CD8-positive, alpha-beta memory T cell (primary cell): ENCODE results near the gene HCN2. TPM values are rescaled to one million over a fixed set of nuclear protein-coding genes. Genes with fewer than 3 reads are reported as not detected.
"Not testable (repeated sequence)": the region's sequence is repeated elsewhere in the genome, so short reads cannot be mapped to it uniquely, and the experiment has no call there.

Experiments
- CTCF ChIA-PET: fragments of 350-600 bp; sonication (Branson Sonifier 250); formaldehyde crosslinking; loops from one replicate; lab custom pipeline; 2021; ENCODE audit warnings: antibody characterized with exemption; lab: Charles Lee
- POLR2A ChIA-PET: fragments of 350-600 bp; sonication (Branson Sonifier 250); formaldehyde crosslinking; loops from one replicate; lab custom pipeline; 2021; ENCODE audit warnings: antibody characterized with exemption; lab: Charles Lee
- DNase-seq, 5 donors: peaks; one replicate each; pipeline versions ENCODE4 v3.0.0 to v3.0.0-alpha.2; 2020 to 2022; ENCODE audit warnings: mixed read lengths in 1 of 5
- H3K27ac ChIP-seq: one replicate; pipeline ENCODE4 v1.7.0; 2013; ENCODE audit warnings: low read depth, mild to moderate bottlenecking, low read length, moderate library complexity
- H3K27me3 ChIP-seq: 2 replicates; pipeline ENCODE4 v1.7.0; 2013; ENCODE audit warnings: low read length, mild to moderate bottlenecking; ENCODE audit not compliant: insufficient read depth, poor library complexity, severe bottlenecking
- H3K36me3 ChIP-seq: 2 replicates; pipeline ENCODE4 v1.7.0; 2013; ENCODE audit warnings: mild to moderate bottlenecking, low read length, moderate library complexity; ENCODE audit not compliant: insufficient read depth
- H3K4me1 ChIP-seq: 2 replicates; pipeline ENCODE4 v1.7.0; 2013; ENCODE audit warnings: mild to moderate bottlenecking, low read length, moderate library complexity; ENCODE audit not compliant: insufficient read depth
- H3K4me3 ChIP-seq: 2 replicates; pipeline ENCODE4 v1.7.0; 2013; ENCODE audit warnings: mild to moderate bottlenecking, low read length
- H3K9me3 ChIP-seq: 2 replicates; pipeline ENCODE4 v1.7.0; 2013; ENCODE audit warnings: mild to moderate bottlenecking, low read length
- H3K27ac Mint-ChIP-seq, 8 donors: one replicate each; pipeline ENCODE4 v1.8.0; 2020 to 2021; ENCODE audit warnings: mixed read lengths in 8 of 8, mild to moderate bottlenecking in 6 of 8, inconsistent platforms in 3 of 8, moderate library complexity in 3 of 8
- H3K27me3 Mint-ChIP-seq, 2 donors: one replicate each; pipeline ENCODE4 v1.8.0; 2020 to 2021; ENCODE audit warnings: mixed read lengths in 2 of 2, mild to moderate bottlenecking in 1 of 2, moderate library complexity in 1 of 2
- H3K36me3 Mint-ChIP-seq, 3 donors: one replicate each; pipeline ENCODE4 v1.8.0; 2020 to 2021; ENCODE audit warnings: mixed read lengths in 3 of 3, inconsistent platforms in 1 of 3, mild to moderate bottlenecking in 1 of 3
- H3K4me1 Mint-ChIP-seq, 3 donors: one replicate each; pipeline ENCODE4 v1.8.0; 2020 to 2021; ENCODE audit warnings: mixed read lengths in 3 of 3, inconsistent platforms in 1 of 3, mild to moderate bottlenecking in 1 of 3
- H3K4me3 Mint-ChIP-seq, 7 donors: one replicate each; pipeline ENCODE4 v1.8.0; 2020 to 2021; ENCODE audit warnings: mixed read lengths in 7 of 7, mild to moderate bottlenecking in 6 of 7, moderate library complexity in 4 of 7, inconsistent platforms in 2 of 7
- H3K9me3 Mint-ChIP-seq, 5 donors: one replicate each; pipeline ENCODE4 v1.8.0; 2020 to 2022; ENCODE audit warnings: mixed read lengths in 5 of 5, mild to moderate bottlenecking in 3 of 5, moderate library complexity in 2 of 5, inconsistent platforms in 1 of 5
- polyA plus RNA-seq: library from polyadenylated mRNA; unstranded; fragments of 300-500 nt; fragmentation: Illumina TruSeq; gene quantifications from one replicate; pipeline ENCODE4 v1.2.3, GENCODE V29; 2021
- total RNA-seq, 2 experiments: library from RNA; stranded (reverse); gene quantifications; one replicate each; pipeline ENCODE4 v1.2.3, GENCODE V29; 2021

Gene HCN2
- total and polyA plus RNA-seq, 3 experiments from 2014 or later = 0.42 to 0.48 TPM; not detected in 1

GRCh38 chr19:584240-585001, 5.3 kb upstream of the HCN2 start:
- H3K36me3 Mint-ChIP-seq = peaks cover 0 to 25% (median 1%) of the 10 kb centered on the region in 3 donors
- no peak overlapping the region for H3K27ac Mint-ChIP-seq
- peaks cover 6 to 12% of the 10 kb centered on the region in 2 donors for H3K27me3 Mint-ChIP-seq
- DNase-seq = peak; percentile 58 to 70 (median 59)
- H3K27ac ChIP-seq = no peak overlapping the region
- POLR2A ChIA-PET = interaction anchor here (0.7 kb wide), 1 partner anchor 75 kb away, joined by 5 read pairs; no protein-coding TSS in a partner anchor
- no peaks in the 10 kb centered on the region for H3K36me3 ChIP-seq
- no peaks in the 10 kb centered on the region for H3K9me3 ChIP-seq
- CTCF ChIA-PET = interaction anchor here (0.7 to 2.8 kb wide), 12 partner anchors 9 to 154 kb away, joined by 3 to 13 read pairs (median 4); partner anchors contain the start of genes CDC34 and GZMM
- H3K27me3 ChIP-seq = peaks cover 12% of the 10 kb centered on the region
- H3K4me1 Mint-ChIP-seq = peaks cover 4 to 13% (median 6%) of the 10 kb centered on the region in 3 donors
- no peak overlapping the region for H3K4me3 Mint-ChIP-seq
- no peaks in the 10 kb centered on the region for H3K9me3 Mint-ChIP-seq
- peaks cover 16% of the 10 kb centered on the region for H3K4me1 ChIP-seq
- H3K4me3 ChIP-seq = no peak overlapping the region

GRCh38 chr19:585146-585545, 4.5 kb upstream of the HCN2 start:
- Mint-ChIP-seq H3K27me3 (peaks cover 6 to 12% of the 10 kb centered on the region in 2 donors), H3K36me3 (peaks cover 0 to 18% (median 1%) of the 10 kb centered on the region in 3 donors), H3K4me1 (peaks cover 4 to 13% (median 6%) of the 10 kb centered on the region in 3 donors)
- peaks cover 12% of the 10 kb centered on the region for H3K27me3 ChIP-seq
- H3K36me3 ChIP-seq, H3K27ac Mint-ChIP-seq, H3K9me3 ChIP-seq, H3K27ac ChIP-seq, H3K4me3 ChIP-seq, DNase-seq, H3K4me3 Mint-ChIP-seq, H3K9me3 Mint-ChIP-seq, POLR2A ChIA-PET: not testable (repeated sequence)
- H3K4me1 ChIP-seq = peaks cover 16% of the 10 kb centered on the region
- CTCF ChIA-PET = interaction anchor here (1.2 to 2.8 kb wide), 8 partner anchors 10 to 153 kb away, joined by 3 to 13 read pairs (median 6); partner anchors contain the start of gene GZMM

DNA sequence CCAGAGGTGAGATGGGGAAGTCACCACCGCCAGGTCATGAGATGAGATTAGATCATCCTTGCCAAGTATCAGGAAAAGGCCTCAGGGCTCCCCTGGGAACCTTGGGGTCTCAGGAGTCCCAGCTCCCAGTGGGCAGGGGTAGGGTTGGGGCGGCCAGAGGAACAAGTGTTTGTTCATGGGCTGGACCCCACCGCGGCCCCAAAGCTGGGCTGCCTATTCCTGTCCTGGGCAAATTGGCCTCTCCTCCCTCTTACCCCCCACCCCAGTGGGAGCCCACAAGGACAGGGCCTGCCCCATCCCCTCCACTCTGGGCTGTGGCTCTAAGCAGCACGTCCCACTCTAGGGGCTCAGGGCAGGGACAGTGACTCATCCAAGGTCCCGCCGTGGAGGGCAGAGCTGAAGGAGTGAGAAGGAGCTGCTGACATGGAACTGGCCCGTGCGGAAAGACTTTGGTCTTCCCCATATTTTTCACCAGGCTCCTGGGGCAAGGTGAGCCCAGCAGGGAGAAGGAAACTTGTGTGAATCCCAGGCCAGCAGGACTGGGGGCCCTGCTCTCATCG, 4.0 kb upstream of the HCN2 start:
- Mint-ChIP-seq H3K4me1 (peaks cover 4 to 13% (median 6%) of the 10 kb centered on the region in 3 donors), H3K27ac (no peak overlapping the region), H3K27me3 (peaks cover 6 to 12% of the 10 kb centered on the region in 2 donors), H3K9me3 (no peaks in the 10 kb centered on the region), H3K36me3 (peaks cover 0 to 15% (median 1%) of the 10 kb centered on the region in 3 donors), H3K4me3 (no peak overlapping the region)
- ChIA-PET POLR2A (no interaction called here), CTCF (interaction anchor here (0.8 to 2.8 kb wide), 5 partner anchors 10 to 153 kb away, joined by 3 to 11 read pairs (median 6); no protein-coding TSS in a partner anchor)
- Histone ChIP-seq H3K4me1 (peaks cover 16% of the 10 kb centered on the region), H3K36me3 (no peaks in the 10 kb centered on the region), H3K4me3 (no peak overlapping the region), H3K27ac (no peak overlapping the region), H3K9me3 (no peaks in the 10 kb centered on the region), H3K27me3 (peaks cover 12% of the 10 kb centered on the region)
- DNase-seq = no peak

DNA sequence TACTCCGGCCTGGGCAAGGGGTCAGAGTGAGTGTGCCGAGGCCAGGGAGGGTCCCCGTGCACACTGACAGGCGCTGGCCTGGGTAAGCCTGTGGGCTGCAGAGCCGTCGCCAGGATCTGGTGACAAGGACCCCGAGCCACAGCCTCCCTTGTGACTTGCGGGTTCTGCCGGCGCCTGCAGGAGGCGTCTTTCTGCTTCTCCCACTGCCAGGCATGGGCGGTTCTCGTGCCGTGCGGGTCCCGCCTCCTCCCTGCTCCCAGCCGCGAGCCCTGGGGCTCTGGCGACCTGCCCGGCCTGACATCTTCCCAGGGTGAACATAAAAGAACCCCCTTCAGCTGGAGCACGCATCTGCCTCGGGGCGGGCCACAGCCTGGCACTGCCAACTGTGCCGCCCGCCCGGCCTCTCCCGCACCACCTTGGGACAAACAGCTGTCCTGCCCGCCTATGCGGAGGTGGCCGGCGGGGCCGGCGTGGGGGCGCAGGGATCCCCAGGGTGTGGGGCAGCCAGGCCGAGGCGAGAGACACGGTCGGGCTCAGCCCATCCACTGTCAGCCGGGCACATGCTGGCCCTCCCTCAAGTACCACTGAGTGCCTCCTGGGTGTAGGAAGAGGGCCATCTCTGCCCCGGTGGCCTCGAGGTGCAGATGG, 1.5 kb upstream of the HCN2 start:
- H3K27ac ChIP-seq = no peak overlapping the region
- Mint-ChIP-seq H3K4me1 (peaks cover 4 to 17% (median 6%) of the 10 kb centered on the region in 3 donors), H3K27me3 (peaks cover 9 to 24% of the 10 kb centered on the region in 2 donors), H3K27ac (peak overlapping the region in 1 of 8 donors; percentile 14), H3K36me3 (peaks cover 0 to 4% (median 1%) of the 10 kb centered on the region in 3 donors), H3K9me3 (no peaks in the 10 kb centered on the region), H3K4me3 (peak overlapping the region in 6 of 7 donors; percentile 19 to 54 (median 29))
- H3K4me1 ChIP-seq = peaks cover 16% of the 10 kb centered on the region
- ChIA-PET CTCF (interaction anchor here (1.4 kb wide), 1 partner anchor 146 kb away, joined by 3 read pairs; no protein-coding TSS in a partner anchor), POLR2A (no interaction called here)
- peak; percentile 49 to 72 (median 58) for DNase-seq
- H3K27me3 ChIP-seq = peaks cover 20% of the 10 kb centered on the region
- no peaks in the 10 kb centered on the region for H3K9me3 ChIP-seq
- no peaks in the 10 kb centered on the region for H3K36me3 ChIP-seq
- H3K4me3 ChIP-seq = no peak overlapping the region

DNA sequence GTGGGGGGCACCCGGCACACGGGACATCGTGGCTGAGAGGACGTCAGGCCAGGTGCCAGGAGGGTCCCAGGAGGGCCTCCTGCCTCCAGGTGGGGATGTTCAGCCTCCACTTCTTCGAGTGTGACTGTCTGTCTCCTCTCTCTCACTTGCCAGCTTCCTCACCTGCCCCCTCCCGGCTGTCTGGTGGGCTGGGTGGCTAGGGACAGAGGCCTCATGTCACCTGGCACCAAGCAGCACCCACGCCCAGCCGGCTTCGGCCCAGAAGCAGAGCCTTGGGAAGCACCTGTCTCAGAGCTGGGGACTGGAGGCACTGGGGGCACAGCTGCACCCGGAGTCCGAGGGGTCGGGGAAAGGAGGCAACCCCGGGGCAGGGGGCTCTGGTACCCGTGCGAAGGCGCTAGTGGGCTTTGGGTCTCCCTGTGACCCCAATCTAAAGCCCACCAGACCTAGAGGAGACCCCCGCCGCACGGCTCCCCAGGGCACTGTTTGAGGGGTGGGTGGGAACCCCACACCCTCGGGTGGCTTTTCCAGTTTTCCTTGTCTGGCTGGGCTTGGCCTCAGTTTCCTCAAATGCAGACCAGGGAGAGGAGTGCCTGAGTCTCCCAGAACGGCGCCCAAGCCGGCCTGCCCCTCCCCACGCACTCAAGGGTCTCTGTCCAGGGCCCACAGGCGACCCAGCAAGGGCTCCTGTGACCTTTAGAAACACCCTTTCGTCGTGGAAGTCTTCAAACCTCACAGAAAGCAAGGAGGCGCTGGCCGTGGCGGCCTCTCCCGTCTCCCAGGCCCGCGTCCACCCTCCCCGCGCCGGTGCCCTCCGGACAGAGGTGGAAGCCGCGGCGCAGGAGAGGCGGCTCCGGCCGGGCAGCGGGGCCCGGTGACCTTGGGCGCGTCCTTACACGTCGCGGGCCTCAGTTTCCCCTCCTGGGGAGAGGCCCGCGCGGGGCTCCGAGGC, 664 bp upstream of the HCN2 start:
- POLR2A ChIA-PET = interaction anchor here (0.8 kb wide), 1 partner anchor 71 kb away, joined by 3 read pairs; no protein-coding TSS in a partner anchor
- no peaks in the 10 kb centered on the region for H3K36me3 Mint-ChIP-seq
- peaks cover 4 to 17% (median 6%) of the 10 kb centered on the region in 3 donors for H3K4me1 Mint-ChIP-seq
- no peaks in the 10 kb centered on the region for H3K9me3 Mint-ChIP-seq
- peaks cover 20% of the 10 kb centered on the region for H3K27me3 ChIP-seq
- H3K4me3 Mint-ChIP-seq = peak overlapping the region in 6 of 7 donors; percentile 26 to 86 (median 58)
- H3K9me3 ChIP-seq = no peaks in the 10 kb centered on the region
- H3K27me3 Mint-ChIP-seq = peaks cover 12 to 29% of the 10 kb centered on the region in 2 donors
- H3K27ac Mint-ChIP-seq = no peak overlapping the region
- CTCF ChIA-PET = interaction anchor here (1.4 kb wide), 1 partner anchor 145 kb away, joined by 3 read pairs; no protein-coding TSS in a partner anchor
- no peak overlapping the region for H3K4me3 ChIP-seq
- peak in 1 of 5 donors; percentile 28 for DNase-seq
- H3K27ac ChIP-seq = no peak overlapping the region
- peaks cover 16% of the 10 kb centered on the region for H3K4me1 ChIP-seq
- no peaks in the 10 kb centered on the region for H3K36me3 ChIP-seq

GRCh38 chr19:590396-590745, 690 bp downstream of the HCN2 start:
- Histone ChIP-seq H3K27ac (no peak overlapping the region), H3K4me3 (no peak overlapping the region), H3K9me3 (no peaks in the 10 kb centered on the region), H3K4me1 (peaks cover 16% of the 10 kb centered on the region), H3K27me3 (peaks cover 20% of the 10 kb centered on the region), H3K36me3 (no peaks in the 10 kb centered on the region)
- Mint-ChIP-seq H3K27me3 (peaks cover 12 to 29% of the 10 kb centered on the region in 2 donors), H3K4me3 (peak overlapping the region in 2 of 7 donors; percentile 44 to 47), H3K27ac (no peak overlapping the region), H3K4me1 (peaks cover 4 to 17% (median 5%) of the 10 kb centered on the region in 3 donors), H3K9me3 (no peaks in the 10 kb centered on the region), H3K36me3 (no peaks in the 10 kb centered on the region)
- CTCF ChIA-PET = no interaction called here
- DNase-seq = peak in 2 of 5 donors; percentile 13 to 39
- POLR2A ChIA-PET = interaction anchor here (0.8 kb wide), 1 partner anchor 70 kb away, joined by 3 read pairs; no protein-coding TSS in a partner anchor

GRCh38 chr19:590750-591098, 1.0 kb downstream of the HCN2 start:
- Histone ChIP-seq H3K27ac (no peak overlapping the region), H3K9me3 (no peaks in the 10 kb centered on the region), H3K4me1 (peaks cover 16% of the 10 kb centered on the region), H3K4me3 (no peak overlapping the region), H3K27me3 (peaks cover 20% of the 10 kb centered on the region), H3K36me3 (no peaks in the 10 kb centered on the region)
- ChIA-PET POLR2A (no interaction called here), CTCF (no interaction called here)
- peaks cover 12 to 29% of the 10 kb centered on the region in 2 donors for H3K27me3 Mint-ChIP-seq
- no peaks in the 10 kb centered on the region for H3K36me3 Mint-ChIP-seq
- H3K9me3 Mint-ChIP-seq = no peaks in the 10 kb centered on the region
- peaks cover 4 to 17% (median 5%) of the 10 kb centered on the region in 3 donors for H3K4me1 Mint-ChIP-seq
- DNase-seq = no peak
- no peak overlapping the region for H3K27ac Mint-ChIP-seq
- peak overlapping the region in 1 of 7 donors; percentile 59 for H3K4me3 Mint-ChIP-seq
